Activated CD8-positive, alpha-beta memory T cell treated with anti-CD3 and anti-CD28 coated beads, Interleukin-2, amount 50 U/mL, for 4 hours (primary cell): Measurements from ENCODE around the gene CATSPER1.

ENCODE experiments used
- DNase-seq: peaks from one replicate; pipeline ENCODE4 v3.0.0-alpha.2; 2020

CATSPER1 gene

DNA sequence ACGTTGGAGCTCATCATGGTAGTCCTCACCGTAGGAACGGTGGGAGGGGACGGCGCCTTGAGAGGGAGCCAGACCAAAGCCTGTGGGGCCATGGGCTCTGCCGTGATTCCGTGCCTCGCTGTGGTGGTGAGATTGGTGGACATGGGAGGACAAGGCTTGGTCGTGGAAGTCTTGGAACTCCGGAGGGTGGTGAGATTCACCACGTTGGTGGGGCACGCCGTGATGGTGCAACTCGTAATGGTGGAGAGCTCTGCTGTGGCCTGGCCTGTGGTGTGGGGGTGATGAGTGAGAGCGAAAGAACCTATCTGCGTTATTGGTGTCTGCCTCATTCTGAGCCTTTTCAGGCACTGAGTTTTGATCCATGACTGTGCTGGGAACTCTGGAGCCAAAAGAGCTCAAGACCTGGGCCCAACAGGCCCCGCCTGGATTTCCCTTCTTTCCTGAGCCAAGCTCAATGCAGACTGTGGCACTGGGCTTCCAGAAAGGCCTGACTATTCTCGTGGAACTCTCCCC lies at the start of gene CATSPER1:
TSS of gene CATSPER1 (minus strand) at position 463 of the 513 bp plus-strand sequence. CDS start at position 363, 100 bp downstream.
- no peak for DNase-seq

- no peak for DNase-seq
Measured at GRCh38 chr11:66075273-66075672, 49.0 kb upstream of the CATSPER1 start.

DNA sequence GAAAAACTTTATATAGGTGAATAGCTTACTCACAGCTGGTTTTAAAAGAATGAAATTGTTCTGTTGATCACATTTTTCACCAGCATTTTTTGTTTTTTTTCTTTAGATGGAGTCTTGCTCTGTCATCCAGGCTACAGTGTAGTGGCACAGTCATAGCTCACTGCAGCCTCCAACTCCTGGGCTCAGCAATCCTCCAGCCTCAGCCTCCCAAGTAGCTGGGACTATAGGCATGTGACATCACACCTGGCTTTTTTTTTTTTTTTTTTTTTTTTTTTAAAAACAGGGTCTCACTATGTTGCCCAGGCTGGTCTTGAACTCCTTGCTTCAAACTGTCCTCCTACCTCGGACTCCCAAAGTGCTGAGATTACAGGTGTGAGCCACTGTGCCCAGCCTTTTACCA lies 47.4 kb upstream of the CATSPER1 start:
- no peak for DNase-seq

- DNase-seq: no peak
Measured at GRCh38 chr11:66072518-66072917, 46.2 kb upstream of the CATSPER1 start.

GRCh38 chr11:66072081-66072480 lies 45.8 kb upstream of the CATSPER1 start:
- DNase-seq: no peak

GRCh38 chr11:66071381-66071801 lies 45.1 kb upstream of the CATSPER1 start:
- no peak for DNase-seq

GRCh38 chr11:66070604-66071380 lies 44.5 kb upstream of the CATSPER1 start:
- no peak for DNase-seq

- peak; percentile 79 for DNase-seq
Measured at GRCh38 chr11:66069715-66070603, 43.7 kb upstream of the CATSPER1 start, which contains the start of gene PACS1. Gene PACS1 (plus strand): TSS chr11:66070272. CDS start chr11:66070487, 215 bp downstream.

DNA sequence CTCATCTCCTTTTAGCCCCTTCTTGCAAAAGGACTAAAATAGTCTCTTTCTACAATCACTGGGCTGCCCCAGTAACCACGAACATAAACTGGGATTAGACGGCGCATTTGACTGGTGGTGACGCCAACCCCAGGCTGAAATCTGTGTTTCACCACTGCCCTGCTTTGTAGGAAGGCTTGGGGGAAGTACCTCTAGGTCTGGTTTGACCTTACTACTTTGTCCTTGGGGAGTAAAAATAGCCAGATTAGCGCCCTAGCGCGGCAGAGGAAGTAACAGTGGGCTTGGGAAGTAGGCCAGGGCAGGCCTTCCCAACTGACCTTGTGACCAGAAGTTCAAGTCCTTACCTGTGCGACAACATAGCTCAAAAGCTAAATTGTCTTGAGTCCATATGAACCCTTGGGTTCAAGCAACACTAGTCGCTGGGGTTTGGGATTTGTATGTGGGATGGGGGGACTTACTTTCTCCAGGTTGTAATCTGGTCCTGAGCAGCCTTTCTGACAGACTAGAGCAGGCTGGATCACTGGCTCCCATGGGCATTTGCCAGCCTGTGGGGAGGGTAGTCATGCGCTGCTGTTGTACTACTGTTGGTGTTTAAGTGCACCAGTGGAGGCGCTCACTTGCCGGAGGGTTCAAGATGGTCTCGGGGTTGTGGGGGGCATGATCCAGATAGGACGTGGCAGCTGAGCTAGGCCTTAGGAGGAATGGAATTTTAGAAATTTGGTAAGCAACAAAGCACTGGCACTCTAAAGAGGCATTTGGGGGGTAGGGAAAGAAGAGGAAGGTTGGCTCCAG lies 42.8 kb upstream of the CATSPER1 start:
- DNase-seq: peak; percentile 39

DNA sequence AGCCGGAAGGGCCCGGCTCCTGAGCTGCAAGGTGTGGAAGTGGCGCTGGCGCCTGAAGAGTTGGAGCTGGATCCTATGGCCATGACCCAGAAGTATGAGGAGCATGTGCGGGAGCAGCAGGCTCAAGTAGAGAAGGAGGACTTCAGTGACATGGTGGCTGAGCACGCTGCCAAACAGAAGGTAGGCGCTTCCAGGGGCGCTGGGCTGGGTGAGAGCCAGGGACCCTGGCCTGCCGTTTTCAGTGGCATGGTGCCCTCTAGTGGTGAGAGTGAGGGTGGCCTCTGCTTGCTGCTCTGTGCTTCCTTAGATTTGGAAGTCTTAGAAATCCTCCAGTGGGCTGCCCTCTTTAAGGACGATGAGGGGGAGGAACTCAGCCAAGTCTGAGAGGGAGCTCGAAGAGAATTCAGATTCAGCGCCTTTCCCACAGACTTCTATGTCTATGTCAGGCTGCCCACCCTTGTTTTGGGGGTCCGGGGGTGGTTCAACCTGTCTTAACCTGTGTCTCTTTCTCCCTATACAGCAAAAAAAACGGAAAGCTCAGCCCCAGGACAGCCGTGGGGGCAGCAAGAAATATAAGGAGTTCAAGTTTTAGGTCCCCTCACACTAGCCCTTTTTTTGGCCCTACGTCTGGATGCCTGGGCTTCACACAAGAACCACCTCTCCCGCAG lies 42.0 kb upstream of the CATSPER1 start:
- DNase-seq: peak; percentile 79

DNA sequence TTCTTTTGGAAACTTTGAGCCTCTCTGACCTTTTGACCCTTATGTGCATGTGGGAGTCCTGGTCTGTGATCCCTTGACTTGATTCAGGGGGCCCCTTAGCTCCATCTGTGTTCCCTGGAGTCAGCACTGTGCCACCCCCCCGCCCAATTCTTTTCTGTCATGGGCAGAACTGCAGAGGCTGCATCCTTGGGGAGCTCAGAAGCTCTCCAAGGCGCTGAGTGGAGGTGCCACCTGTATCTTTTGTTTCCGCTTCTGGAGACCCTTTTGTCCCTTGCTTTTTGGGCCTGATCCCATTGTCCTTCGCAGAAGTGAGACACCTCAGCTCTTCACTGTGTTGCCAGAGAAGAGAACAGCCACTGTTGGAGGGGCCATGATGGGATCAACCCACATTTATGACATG lies 41.4 kb upstream of the CATSPER1 start:
- DNase-seq: no peak

DNA sequence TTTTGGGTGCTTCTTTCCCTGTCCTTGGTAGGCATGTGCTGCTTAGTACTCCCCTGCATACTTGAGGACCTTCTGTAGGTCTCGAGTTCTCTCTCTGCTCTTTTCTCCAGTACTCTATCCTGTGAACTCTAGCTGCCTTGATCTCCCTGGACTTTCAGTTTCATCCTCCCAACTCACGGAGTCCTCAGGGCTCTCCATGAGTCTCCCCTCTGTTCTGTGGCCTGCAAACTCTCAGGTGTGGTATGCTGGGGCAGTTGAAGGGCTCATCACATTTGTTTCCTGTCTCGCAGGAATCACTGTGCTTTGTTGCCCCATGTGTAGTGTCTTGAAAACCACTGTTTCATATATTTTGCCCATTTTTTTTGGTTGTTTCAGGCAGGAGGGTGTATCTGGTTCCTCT lies 40.5 kb upstream of the CATSPER1 start:
- no peak for DNase-seq

DNA sequence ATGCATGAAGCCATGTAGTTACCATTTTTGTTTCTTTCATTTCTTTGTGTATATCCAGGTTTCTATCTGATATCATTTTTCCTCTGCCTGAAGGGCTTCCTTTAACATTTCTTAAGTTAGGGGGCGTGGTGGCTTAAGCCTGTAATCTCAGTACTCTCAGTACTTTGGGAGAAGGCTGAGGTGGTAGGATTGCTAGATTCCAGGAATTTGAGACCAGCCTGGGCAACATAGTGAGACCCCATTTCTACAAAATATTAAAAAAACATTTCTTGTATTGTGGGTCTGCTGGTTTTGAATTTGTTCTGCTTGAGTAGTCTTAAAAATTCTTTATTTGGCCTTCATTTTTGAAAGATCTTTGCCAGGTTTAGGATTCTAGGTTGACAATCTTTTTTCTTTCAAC lies 38.3 kb upstream of the CATSPER1 start:
- DNase-seq: no peak

- no peak for DNase-seq
Measured at GRCh38 chr11:66063900-66064299, 37.6 kb upstream of the CATSPER1 start.

DNA sequence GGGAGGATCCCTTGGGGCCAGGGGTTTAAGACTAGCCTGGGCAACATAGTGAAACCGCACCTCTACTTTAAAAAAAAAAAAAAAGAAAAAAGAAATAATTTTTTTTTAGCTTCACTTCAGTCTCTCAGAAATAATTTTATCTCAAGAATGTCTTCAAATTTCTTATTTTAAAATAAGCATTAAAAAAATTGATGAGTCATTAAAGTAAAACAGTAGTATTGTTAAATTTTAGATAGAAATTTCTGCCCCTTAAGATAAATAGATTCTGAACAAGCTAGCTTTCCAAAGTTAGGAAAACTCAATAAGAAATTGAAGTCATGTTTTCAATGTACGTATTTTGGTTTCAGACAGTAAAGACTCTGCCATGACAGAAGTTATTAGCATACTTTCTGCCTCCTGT lies 36.1 kb upstream of the CATSPER1 start:
- no peak for DNase-seq

DNA sequence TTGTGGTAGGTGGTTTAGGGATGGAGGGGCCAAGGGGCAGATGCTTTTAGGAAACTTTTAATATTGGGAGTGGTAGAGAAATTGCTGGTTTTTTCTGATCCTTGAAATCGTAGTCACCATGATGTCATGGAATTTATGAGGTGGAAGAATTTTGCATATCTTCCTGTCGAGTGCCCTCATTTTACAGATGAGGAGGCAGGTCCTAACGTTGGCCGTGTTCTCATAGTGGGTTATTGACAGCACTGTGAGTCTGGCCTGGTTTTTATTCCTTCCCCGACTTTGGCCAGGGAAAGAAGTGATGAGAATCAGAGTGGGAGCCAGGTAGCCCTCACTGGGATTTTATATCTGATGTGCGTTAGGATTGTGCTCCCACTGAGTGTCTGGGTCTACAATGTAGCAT lies 35.0 kb upstream of the CATSPER1 start:
- DNase-seq: no peak

GRCh38 chr11:66059966-66060680 lies 33.8 kb upstream of the CATSPER1 start:
- DNase-seq: no peak

GRCh38 chr11:66056501-66056900 lies 30.2 kb upstream of the CATSPER1 start:
- no peak for DNase-seq

DNA sequence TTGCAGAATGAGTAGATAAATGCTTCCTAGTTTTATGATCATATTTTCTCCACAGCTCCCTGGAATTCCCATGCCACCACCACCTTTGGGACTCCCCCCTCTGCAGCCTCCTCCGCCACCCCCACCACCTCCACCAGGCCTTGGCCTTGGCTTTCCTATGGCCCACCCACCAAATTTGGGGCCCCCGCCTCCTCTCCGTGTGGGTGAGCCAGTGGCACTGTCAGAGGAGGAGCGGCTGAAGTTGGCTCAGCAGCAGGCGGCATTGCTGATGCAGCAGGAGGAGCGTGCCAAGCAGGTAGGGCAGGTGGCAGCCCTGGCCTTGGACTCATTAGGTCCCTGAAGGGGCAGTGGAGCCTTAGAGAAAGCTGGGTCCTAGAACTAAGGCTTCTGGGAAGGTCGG lies 28.7 kb upstream of the CATSPER1 start:
- DNase-seq: no peak

DNA sequence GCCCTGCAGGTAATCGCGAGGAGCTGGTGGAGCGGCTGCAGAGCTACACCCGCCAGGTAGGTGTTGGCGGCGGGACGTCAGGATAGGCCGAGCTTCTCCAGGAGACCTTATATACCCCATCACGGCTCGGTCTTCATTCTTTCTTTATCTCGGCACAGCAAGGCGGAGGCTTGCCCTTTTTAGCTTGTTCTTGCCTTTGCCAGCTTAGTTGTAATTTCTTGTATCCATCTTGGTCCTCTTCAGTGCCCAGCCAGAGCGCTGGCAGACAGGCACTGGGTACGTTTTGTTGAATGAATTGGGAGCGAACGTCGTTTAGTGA lies 26.3 kb upstream of the CATSPER1 start:
- no peak for DNase-seq

- DNase-seq: peak; percentile 93
Measured at GRCh38 chr11:66051766-66052663, 25.7 kb upstream of the CATSPER1 start, which contains the start of gene SF3B2. Gene SF3B2 (plus strand): TSS chr11:66052364. CDS start chr11:66052385, 21 bp downstream.
